Mammary epithelial cell (primary cell): ENCODE measurements around the gene IGLL5.

Source experiments
- EZH2 ChIP-seq: IDR thresholded peaks from 2 replicates; pipeline ENCODE4 v1.6.1; 2012; ENCODE audit warnings: low read length, inconsistent platforms, borderline replicate concordance
- TF ChIP-seq, protein P1 (sequence below), 2 donors: IDR thresholded peaks in 1 of 2; conservative IDR thresholded peaks in 1 of 2; 2 replicates each; pipeline ENCODE4 v1.5.1; 2011 to 2012; ENCODE audit warnings: inconsistent platforms in 2 of 2, low read length in 2 of 2, mild to moderate bottlenecking in 2 of 2, control low read depth in 1 of 2, low read depth in 1 of 2; ENCODE audit not compliant: insufficient read depth in 1 of 2; ENCODE audit errors: extremely low read depth in 1 of 2

DNA sequence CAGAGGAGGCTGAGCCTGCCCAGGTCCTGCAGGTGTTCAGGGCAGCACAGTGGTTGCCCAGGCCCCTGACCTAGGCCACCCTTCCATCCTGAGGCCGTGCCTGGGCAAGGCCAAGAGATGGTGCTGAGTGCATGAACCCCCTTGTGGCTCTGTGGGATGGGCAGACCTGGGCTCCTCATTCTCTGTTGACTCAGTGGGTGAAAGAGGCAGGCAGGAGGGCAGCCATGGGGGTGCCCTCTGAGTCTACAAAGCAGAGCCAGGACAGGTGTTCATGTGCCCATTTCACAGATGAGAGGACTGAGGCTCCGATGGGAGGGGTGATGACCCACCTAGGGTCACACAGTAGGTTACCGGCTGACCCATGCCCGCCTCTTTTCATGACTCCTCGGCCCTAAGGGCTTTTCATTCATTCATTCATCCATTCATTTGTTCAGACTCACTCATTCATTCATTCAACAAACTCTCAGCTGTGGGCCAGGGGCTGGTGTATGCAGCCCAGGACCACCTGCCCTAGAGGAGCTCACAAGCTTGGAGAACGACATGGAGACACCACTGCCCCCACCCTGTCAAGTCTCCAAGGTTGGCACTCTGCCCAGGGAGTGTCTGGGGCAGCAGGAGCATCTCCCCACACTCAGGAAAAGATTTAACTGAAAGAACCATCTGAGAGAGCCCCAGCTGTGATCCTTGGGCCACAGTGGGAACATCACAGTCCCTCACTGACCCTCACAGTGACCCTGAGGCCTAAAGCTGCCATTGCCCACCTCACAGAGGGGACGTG is 40.5 kb downstream of the IGLL5 start:
- TF ChIP-seq, protein P1, sequence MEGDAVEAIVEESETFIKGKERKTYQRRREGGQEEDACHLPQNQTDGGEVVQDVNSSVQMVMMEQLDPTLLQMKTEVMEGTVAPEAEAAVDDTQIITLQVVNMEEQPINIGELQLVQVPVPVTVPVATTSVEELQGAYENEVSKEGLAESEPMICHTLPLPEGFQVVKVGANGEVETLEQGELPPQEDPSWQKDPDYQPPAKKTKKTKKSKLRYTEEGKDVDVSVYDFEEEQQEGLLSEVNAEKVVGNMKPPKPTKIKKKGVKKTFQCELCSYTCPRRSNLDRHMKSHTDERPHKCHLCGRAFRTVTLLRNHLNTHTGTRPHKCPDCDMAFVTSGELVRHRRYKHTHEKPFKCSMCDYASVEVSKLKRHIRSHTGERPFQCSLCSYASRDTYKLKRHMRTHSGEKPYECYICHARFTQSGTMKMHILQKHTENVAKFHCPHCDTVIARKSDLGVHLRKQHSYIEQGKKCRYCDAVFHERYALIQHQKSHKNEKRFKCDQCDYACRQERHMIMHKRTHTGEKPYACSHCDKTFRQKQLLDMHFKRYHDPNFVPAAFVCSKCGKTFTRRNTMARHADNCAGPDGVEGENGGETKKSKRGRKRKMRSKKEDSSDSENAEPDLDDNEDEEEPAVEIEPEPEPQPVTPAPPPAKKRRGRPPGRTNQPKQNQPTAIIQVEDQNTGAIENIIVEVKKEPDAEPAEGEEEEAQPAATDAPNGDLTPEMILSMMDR (conservative IDR thresholded peaks at IDR 0.05 in 1 of 2, IDR thresholded peaks at IDR 0.05 in 1 of 2; ENCODE audit: extremely low read depth in 1 of 2, insufficient read depth in 1 of 2, low read depth in 1 of 2, low read length in 2 of 2), result no peak
- no peak for TF ChIP-seq EZH2
